Activated naive CD8-positive, alpha-beta T cell treated with anti-CD3 and anti-CD28 coated beads, Interleukin-2, amount 50 U/mL, for 24 hours (primary cell): ENCODE results near the gene SARS1.
A peak's percentile ranks its signal among the peaks of the same experiment; 100 is the strongest.
"Not testable (repeated sequence)": the region's sequence is repeated elsewhere in the genome, so short reads cannot be mapped to it uniquely, and the experiment has no call there.

Experiments
- ATAC-seq: fragments of 150-1000 bp; cut with Tn5 transposase; one replicate; pipeline ENCODE4 v1.10.0; 2021
- DNase-seq: peaks from one replicate; pipeline ENCODE4 v3.0.0; 2021
- H3K27ac Mint-ChIP-seq: one replicate; pipeline ENCODE4 v1.8.0; 2021; ENCODE audit warnings: mild to moderate bottlenecking, mixed read lengths
- H3K27me3 Mint-ChIP-seq: one replicate; pipeline ENCODE4 v1.8.0; 2021; ENCODE audit warnings: mixed read lengths
- H3K36me3 Mint-ChIP-seq: one replicate; pipeline ENCODE4 v1.8.0; 2021; ENCODE audit warnings: low read depth, mixed read lengths
- H3K4me1 Mint-ChIP-seq: one replicate; pipeline ENCODE4 v1.8.0; 2021; ENCODE audit warnings: mixed read lengths
- H3K4me3 Mint-ChIP-seq: one replicate; pipeline ENCODE4 v1.8.0; 2021; ENCODE audit warnings: mild to moderate bottlenecking, moderate library complexity, mixed read lengths
- H3K9me3 Mint-ChIP-seq: one replicate; pipeline ENCODE4 v1.8.0; 2021; ENCODE audit warnings: mixed read lengths

SARS1 gene

DNA sequence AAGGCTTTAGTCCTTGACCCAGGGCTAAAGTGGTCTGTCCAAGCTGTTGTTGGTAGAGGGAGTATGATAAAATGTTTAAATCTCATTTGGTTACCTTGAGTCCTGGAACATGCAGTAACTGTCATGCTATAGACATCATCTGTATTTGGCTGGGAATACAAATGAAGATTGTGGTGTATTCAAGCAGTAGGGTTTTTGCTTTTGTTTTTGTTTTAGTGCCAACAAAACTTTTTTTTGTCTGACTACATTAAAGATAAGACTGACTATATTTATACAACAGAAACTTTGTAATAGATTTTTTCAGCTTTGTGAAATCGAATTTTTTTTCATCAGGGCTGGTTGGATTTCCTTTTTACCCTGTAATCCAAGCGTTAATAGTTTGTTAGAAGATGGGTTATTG is 7.4 kb upstream of the SARS1 start:
- no peaks in the 10 kb centered on the region for H3K27me3 Mint-ChIP-seq
- H3K4me1 Mint-ChIP-seq, result peaks cover 3% of the 10 kb centered on the region
- no peaks in the 10 kb centered on the region for H3K36me3 Mint-ChIP-seq
- ATAC-seq (no peak), DNase-seq (no peak)
- H3K9me3 Mint-ChIP-seq, result no peaks in the 10 kb centered on the region
- no peak overlapping the region for H3K27ac Mint-ChIP-seq
- no peak overlapping the region for H3K4me3 Mint-ChIP-seq

DNA sequence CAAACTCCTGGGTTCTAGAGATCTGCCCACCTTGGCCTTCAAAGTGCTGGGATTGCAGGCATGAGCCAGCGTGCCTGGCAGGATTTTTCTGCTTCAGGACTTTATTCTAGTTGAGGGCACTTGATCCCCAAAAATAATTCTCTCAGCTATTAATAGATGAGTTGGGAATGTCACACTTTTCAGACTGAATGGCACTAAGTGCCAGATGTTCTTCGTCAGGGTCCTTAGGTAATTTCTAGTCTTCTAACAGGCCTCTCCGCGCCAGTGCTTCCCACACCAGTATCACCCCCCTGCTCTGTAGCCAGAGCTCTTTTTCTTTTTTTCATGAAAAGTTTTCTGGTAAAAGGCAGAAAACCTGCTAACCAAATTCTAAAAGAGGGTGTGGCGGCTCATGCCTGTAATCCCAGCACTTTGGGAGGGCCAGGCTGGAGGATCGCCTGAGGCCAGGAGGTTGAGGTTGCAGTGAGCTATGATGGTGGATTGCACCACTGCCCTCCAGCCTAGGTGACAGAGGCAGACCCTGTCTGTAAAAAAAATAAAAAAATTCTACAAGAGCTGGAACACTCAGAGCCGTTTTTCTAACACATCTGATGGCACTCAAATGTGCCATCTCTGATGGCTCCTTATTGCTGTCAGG is 6.1 kb upstream of the SARS1 start:
- Mint-ChIP-seq H3K4me3 (no peak overlapping the region), H3K9me3 (no peaks in the 10 kb centered on the region), H3K27me3 (no peaks in the 10 kb centered on the region), H3K27ac (no peak overlapping the region), H3K4me1 (no peaks in the 10 kb centered on the region), H3K36me3 (no peaks in the 10 kb centered on the region)
- ATAC-seq (no peak), DNase-seq (no peak)

DNA sequence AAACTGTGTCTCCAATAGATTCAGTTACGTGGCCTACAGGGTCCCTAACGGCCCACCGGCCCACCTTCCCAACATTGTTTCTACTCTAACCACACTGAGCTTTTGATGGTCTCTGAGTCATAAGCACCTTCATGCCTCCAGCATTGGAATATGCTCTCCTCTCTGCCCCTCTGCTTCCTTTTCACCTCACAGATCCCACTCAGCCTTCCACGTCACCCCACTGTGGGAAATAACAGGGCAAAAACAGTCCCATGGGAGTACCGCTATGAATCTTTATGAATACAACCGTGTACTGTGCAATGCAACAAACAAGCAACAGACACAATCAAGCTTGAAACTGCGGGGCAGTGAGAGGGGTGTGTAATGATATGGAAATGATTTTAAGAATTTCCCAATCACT is 5.3 kb upstream of the SARS1 start:
- DNase-seq (no peak), ATAC-seq (no peak)
- no peaks in the 10 kb centered on the region for H3K9me3 Mint-ChIP-seq
- no peaks in the 10 kb centered on the region for H3K27me3 Mint-ChIP-seq
- no peak overlapping the region for H3K4me3 Mint-ChIP-seq
- H3K36me3 Mint-ChIP-seq, result no peaks in the 10 kb centered on the region
- no peak overlapping the region for H3K27ac Mint-ChIP-seq
- peaks cover 3% of the 10 kb centered on the region for H3K4me1 Mint-ChIP-seq

DNA sequence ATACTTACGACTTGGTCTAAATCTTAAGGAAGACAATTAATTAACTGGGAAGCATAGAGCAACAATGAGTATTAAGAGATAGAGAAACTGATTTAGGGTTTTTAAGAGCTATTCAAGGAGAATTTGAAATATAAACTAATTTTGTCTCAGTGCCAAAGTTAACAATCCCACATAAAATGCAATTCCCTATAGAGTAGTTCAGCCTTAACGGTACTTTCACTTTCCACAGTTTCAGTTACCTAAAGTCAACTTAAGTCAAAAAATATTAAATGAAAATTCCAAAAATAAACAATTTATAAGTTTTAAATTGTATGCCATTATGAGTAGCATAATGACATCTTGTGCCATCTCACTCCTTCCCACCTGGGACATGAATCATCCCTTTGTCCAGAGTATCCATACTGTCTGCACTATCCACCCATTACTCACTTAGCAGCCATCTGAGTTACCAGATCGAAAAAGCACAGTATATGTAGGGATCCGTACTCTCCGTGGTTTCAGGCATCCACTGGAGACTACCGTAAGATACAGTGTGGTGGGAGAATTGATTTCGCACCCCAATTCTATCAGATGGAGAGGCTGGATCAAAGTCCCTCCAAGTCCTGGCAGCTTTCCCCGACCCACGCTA is 4.8 kb upstream of the SARS1 start:
- ATAC-seq (no peak), DNase-seq (no peak)
- H3K4me3 Mint-ChIP-seq, result no peak overlapping the region
- no peak overlapping the region for H3K27ac Mint-ChIP-seq
- H3K9me3 Mint-ChIP-seq, result no peaks in the 10 kb centered on the region
- H3K36me3 Mint-ChIP-seq, result no peaks in the 10 kb centered on the region
- H3K27me3 Mint-ChIP-seq, result no peaks in the 10 kb centered on the region
- peaks cover 4% of the 10 kb centered on the region for H3K4me1 Mint-ChIP-seq

DNA sequence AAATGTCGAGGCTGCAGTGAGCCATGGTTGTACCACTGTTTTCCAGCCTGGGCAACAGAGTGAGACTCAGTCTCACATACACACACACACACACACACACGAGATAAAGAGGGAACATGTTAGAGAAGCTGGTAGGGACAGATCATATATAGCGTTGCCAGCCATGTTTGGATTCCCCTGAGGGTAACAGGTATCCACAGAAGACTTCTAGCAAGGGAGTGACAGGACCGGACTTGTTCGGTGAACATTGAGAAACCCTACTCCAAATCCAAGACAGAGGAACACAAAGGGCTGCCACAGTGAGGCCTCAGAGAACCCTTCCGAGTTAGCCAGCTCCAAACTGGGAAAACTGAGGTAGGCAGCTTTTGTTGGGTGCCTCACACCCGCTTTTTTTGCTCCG is 3.7 kb upstream of the SARS1 start:
- ATAC-seq (no peak), DNase-seq (no peak)
- Mint-ChIP-seq H3K36me3 (peaks cover 6% of the 10 kb centered on the region), H3K9me3 (no peaks in the 10 kb centered on the region), H3K27ac (no peak overlapping the region), H3K4me1 (peaks cover 11% of the 10 kb centered on the region), H3K27me3 (no peaks in the 10 kb centered on the region), H3K4me3 (no peak overlapping the region)

DNA sequence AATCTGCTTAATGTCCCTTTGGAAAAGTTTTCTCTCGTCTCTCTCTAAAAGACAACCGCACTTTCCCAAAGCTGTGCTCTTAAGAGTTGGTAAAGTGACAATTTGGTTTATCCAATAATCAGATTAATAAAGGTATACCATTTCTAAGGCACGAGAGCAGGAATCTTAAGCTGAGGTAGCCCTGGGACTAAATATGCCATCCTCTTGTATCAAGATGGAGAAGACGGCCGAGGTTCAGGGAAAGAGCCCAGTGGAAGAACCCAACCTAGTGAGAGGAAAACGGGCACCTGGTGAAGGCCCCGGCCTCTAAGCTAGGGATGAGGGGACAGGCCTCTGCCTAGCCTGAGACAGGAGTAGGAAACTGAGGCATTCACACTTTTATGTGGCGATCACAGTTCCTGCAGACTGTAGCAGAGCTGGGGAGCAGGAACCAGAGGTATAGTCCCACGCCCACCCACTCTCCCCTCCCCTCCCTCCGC is 334 bp upstream of the SARS1 start:
- peak overlapping the region; percentile 94 for H3K27ac Mint-ChIP-seq
- peaks cover 36% of the 10 kb centered on the region for H3K4me1 Mint-ChIP-seq
- ATAC-seq, result no peak
- H3K9me3 Mint-ChIP-seq, result no peaks in the 10 kb centered on the region
- H3K36me3 Mint-ChIP-seq, result peaks cover 32% of the 10 kb centered on the region
- DNase-seq, result no peak
- peak overlapping the region; percentile 99 for H3K4me3 Mint-ChIP-seq
- H3K27me3 Mint-ChIP-seq, result no peaks in the 10 kb centered on the region

DNA sequence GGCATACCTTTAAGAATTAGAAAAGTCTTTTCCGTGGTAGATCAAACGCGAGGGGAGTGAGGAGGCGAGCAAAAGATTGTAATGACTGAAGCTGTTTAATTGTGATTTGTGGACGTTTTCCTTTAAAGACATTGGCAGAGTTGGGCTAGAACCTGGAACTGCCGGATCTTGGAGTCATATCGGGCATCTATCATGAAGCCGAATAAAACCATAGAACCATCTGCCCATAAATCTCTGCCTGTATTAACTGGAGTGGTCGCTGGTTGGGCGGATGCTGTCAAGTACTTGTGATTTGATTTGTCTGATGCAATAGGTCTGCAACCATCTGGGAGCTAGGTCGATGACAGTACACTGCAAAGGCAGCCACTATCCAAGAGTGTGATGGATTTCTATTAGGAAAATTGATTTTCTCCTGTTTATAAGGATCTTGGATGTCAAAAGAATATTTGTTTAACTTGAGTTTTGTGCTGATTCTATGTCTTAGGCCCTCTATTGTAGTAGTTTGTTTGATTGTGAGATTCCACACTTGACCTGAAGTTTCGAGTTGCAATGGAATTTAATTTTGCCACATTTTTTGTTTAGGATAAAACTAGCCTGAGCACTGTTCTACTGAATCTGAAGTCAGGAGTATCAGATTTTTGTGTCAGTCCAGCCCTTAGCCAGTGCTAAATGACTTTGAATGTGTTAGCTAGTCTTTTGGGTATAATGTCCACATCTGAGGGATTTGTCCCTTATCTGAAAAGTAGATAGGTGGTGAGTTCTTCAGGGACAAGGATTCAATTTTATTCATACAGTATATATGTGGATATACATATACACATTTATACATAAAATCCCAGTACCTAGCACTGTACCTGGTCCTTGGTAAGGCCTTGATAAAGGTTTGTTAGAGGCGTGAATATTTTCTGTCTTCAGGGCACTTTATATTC is 1.2 kb downstream of the SARS1 start:
- peak; percentile 70 for ATAC-seq
- Mint-ChIP-seq H3K9me3 (no peaks in the 10 kb centered on the region), H3K4me1 (peaks cover 40% of the 10 kb centered on the region), H3K27me3 (no peaks in the 10 kb centered on the region), H3K27ac (peak overlapping the region; percentile 94), H3K36me3 (peaks cover 39% of the 10 kb centered on the region), H3K4me3 (peak overlapping the region; percentile 99)
- peak; percentile 41 for DNase-seq

DNA sequence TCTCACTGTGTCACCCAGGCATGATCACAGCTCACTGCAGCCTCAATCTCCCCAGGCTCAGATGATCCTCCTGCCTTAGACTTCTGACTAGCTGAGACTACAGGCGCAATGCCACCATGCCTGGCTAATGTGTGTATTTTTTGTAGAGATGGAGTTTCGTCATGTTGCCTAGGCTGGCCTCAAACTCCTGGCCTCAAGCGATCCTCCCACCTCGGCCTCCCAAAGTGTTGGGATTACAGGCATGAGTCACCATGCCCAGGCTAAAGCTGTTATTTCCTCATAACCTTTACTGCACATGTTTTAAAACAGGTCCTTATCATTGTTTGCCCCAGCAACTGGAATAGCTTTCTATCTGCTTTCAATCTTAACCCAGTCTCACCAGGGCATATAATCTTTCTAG is 2.9 kb downstream of the SARS1 start:
- Mint-ChIP-seq H3K4me3 (peak overlapping the region; percentile 99), H3K4me1 (peaks cover 51% of the 10 kb centered on the region), H3K9me3 (no peaks in the 10 kb centered on the region), H3K27ac (peak overlapping the region; percentile 94), H3K27me3 (no peaks in the 10 kb centered on the region), H3K36me3 (peaks cover 50% of the 10 kb centered on the region)
- no peak for ATAC-seq
- DNase-seq, result no peak

DNA sequence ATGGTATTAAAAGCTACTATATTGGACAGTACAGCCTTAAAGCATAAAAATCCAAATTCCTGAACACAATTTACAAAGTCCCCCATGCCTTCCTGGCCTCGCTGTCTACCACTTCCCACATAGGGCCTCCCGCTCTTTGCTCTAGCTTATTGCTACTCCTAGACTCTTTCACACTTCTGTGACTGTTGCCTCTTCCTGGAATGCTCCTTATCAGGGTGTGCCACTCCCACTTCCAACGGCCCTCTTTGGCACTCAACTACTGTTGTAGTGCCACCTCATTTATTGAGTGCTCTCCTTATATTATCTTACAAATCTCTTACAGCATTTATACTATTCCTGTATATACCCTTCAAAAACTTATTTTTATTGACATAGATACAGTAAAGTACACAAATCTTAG is 4.8 kb downstream of the SARS1 start:
- Mint-ChIP-seq H3K4me1 (peaks cover 52% of the 10 kb centered on the region), H3K9me3 (no peaks in the 10 kb centered on the region), H3K27ac (no peak overlapping the region), H3K36me3 (peaks cover 58% of the 10 kb centered on the region), H3K4me3 (no peak overlapping the region), H3K27me3 (no peaks in the 10 kb centered on the region)
- DNase-seq (no peak), ATAC-seq (no peak)

DNA sequence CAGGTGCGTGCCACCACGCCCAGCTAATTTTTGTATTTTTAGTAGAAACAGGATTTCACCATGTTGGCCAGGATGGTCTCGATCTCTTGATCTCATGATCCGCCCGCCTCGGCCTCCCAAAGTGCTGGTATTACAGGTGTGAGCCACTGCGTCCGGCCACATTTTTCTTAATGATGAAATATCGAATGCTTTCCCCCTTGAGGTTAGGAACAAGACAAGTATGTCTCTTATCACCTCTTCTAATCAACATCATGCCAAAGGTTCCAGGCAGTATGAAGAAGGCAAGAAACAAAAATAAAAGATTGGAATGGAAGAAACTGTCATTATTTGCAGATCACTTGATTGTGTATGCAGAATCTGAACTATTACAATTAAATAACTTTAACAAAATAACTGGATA is 7.5 kb downstream of the SARS1 start:
- not testable (repeated sequence) for H3K9me3 Mint-ChIP-seq, DNase-seq, H3K4me3 Mint-ChIP-seq, H3K27ac Mint-ChIP-seq, H3K27me3 Mint-ChIP-seq, ATAC-seq
- Mint-ChIP-seq H3K4me1 (peaks cover 47% of the 10 kb centered on the region), H3K36me3 (peaks cover 53% of the 10 kb centered on the region)

DNA sequence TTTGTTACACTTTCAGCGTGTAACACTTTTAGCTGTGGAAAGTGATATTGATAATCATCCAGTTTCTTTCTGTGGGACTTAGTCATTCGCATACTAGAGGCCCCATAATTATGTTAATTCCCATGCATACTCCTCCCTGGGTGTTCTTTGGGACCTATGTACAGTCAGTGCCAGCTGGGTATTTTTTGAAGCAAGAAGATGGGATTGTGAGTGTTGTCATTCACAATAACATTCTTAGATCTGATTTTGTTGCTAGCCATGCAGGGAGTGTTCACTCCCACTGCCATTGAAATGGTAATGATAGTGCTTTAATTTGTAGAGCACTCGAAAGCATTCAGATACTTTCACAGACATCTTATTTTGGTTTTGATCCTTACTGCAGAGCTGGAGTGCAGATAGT is 11.6 kb downstream of the SARS1 start:
- Mint-ChIP-seq H3K4me1 (peaks cover 25% of the 10 kb centered on the region), H3K27me3 (no peaks in the 10 kb centered on the region), H3K36me3 (peaks cover 52% of the 10 kb centered on the region), H3K27ac (no peak overlapping the region), H3K4me3 (no peak overlapping the region), H3K9me3 (no peaks in the 10 kb centered on the region)
- ATAC-seq (peak; percentile 24), DNase-seq (no peak)

DNA sequence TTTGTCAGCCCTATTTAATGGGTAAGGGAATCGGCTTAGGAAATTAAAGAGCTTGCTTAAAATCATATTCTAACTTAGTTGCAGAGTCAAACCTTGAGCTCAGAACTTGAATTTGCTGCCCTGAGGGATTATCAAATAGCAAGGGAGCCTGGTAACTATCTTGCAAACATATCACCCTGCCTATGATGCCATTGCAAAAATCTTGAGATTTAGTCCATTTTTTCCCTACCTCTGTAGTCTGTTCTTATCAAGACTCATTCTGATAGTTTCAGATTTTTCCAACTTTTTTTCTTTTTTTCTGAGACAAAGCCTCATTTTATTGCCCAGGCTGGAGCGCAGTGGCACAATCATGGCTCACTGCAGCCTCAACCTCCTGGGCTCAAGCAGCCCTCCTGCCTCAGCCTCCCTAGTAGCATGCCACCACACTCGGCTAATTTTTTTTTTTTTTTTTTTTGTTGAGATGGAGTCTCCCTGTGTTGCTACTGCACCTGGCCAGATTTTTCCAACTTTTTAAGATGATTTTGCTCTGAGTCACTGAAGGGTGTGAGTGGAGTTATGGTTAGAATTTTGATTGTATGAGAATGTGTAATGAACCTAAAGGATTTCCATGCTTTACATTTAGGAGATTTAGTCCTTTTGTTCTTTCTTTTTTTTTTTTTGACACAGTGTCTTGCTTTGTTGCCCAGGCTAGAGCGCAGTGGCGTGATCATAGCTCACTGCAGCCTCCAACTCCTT is 12.2 kb downstream of the SARS1 start:
- Mint-ChIP-seq H3K27ac (no peak overlapping the region), H3K9me3 (no peaks in the 10 kb centered on the region), H3K27me3 (no peaks in the 10 kb centered on the region), H3K4me1 (peaks cover 21% of the 10 kb centered on the region), H3K4me3 (no peak overlapping the region), H3K36me3 (peaks cover 52% of the 10 kb centered on the region)
- ATAC-seq (no peak), DNase-seq (no peak)

DNA sequence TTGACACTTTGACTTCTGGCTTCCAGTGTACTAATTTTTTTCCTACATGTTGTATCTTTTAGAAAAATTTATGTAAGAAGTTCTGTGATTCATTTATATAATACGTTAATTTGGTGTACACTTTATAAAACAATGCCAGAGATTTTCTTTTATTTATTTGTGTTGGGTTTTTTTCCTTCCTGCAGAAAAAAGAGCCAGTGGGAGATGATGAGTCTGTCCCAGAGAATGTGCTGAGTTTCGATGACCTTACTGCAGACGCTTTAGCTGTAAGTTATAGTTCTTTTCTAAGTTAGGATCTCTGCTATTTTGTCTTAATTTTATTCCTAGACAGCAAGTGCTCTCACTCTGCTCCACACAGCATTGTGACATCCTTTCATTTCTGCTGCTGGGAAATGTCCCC is 14.4 kb downstream of the SARS1 start:
- no peak for ATAC-seq
- Mint-ChIP-seq H3K4me3 (no peak overlapping the region), H3K27me3 (no peaks in the 10 kb centered on the region), H3K9me3 (no peaks in the 10 kb centered on the region), H3K4me1 (peaks cover 13% of the 10 kb centered on the region), H3K27ac (peak overlapping the region; percentile 54), H3K36me3 (peaks cover 57% of the 10 kb centered on the region)
- DNase-seq, result no peak

DNA sequence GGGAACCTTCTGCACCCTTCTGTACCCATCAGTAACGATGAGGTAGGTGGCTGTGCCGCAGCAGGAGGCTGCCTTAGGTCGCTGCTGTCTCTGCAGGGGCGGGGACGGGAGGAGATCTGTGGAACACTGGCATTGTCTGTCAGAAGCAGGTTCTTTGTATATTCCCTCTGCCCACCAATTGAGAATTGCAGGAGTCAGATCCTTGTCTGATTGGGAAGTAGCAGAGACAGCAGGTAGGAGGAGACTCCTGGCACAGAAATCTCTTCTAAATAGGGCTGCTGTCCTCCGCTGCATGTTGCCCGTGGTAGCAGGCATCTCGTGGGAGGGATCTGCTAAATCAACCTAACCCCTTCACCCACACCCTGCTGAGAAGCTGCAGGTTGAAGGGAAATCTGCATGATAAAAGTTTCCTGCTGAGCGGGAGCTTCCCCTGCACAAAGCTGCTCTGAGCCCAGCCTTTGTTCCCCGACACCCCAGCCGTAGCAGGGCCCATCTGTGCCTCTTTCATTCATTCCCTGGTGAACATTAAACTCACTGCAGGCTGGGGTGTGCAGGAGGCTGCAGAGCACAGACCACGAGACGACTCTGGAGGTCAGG is 15.9 kb downstream of the SARS1 start:
- peaks cover 59% of the 10 kb centered on the region for H3K36me3 Mint-ChIP-seq
- ATAC-seq (no peak), DNase-seq (no peak)
- no peak overlapping the region for H3K4me3 Mint-ChIP-seq
- H3K27me3 Mint-ChIP-seq, result no peaks in the 10 kb centered on the region
- H3K27ac Mint-ChIP-seq, result no peak overlapping the region
- H3K4me1 Mint-ChIP-seq, result peaks cover 8% of the 10 kb centered on the region
- no peaks in the 10 kb centered on the region for H3K9me3 Mint-ChIP-seq
